ENCODE data around the gene CFHR5. TPM values are rescaled to one million over a fixed set of nuclear protein-coding genes. Genes with fewer than 3 reads are reported as not detected.

The CFHR5 gene
- total and polyA plus RNA-seq, 2 of the 13 experiments (the other 11 are each of a cell fraction or from before 2014, with no cell fraction given): not detected

DNA sequence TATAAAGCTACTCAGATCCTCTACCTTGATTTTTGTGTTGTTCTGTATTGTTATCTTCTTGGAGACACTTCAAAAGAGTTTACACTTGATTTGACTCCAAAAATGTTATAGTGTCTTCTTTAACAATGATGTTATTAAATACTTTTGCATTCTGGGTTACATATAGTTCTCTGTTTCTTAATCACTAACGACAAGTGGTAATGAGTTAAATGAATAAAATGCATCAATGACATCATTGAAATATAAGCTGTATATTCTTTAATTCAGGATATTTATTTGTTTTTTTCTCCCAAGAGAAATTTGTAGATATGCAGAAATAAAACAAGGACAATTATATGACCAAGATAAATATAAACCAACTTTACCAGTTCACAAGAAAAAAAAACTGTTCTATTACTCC, 7.2 kb upstream of the CFHR5 start:
- DNase-seq (ENCODE audit: low spot score): no peak
- H3K36me3 ChIP-seq (replicated peaks in 1 of 2; ENCODE audit: control insufficient read depth in 1 of 2, insufficient read depth in 2 of 2, low read length in 2 of 2): no peaks in the 10 kb centered on the region
- no peak for FAIRE-seq
- POLR2A ChIA-PET: no interaction called here
- no peak overlapping the region for H3K4me3 ChIP-seq (replicated peaks in 1 of 3; ENCODE audit: insufficient read depth in 1 of 3, low read depth in 2 of 3, low read length in 3 of 3)
- no peak for ATAC-seq
- H4K20me1 ChIP-seq (ENCODE audit: insufficient read depth, low read length): no peaks in the 10 kb centered on the region
- H3K27me3 ChIP-seq (ENCODE audit: control insufficient read depth in 1 of 2, insufficient read depth in 2 of 2, low read length in 2 of 2): no peaks in the 10 kb centered on the region
- no peak overlapping the region for H3K4me2 ChIP-seq (ENCODE audit: low read depth, low read length)
- H2AFZ ChIP-seq (ENCODE audit: low read length): no peak overlapping the region
- no peaks in the 10 kb centered on the region for H3K9me3 ChIP-seq (ENCODE audit: low read length)
- H3K79me2 ChIP-seq (ENCODE audit: insufficient read depth, low read length): no peaks in the 10 kb centered on the region
- intact Hi-C loops (cut with micrococcal nuclease; ENCODE audit: unreplicated experiment): no loop called here
- no peak overlapping the region for H3K9ac ChIP-seq (ENCODE audit: insufficient read depth, low read depth, low read length)
- TF ChIP-seq, protein P1, sequence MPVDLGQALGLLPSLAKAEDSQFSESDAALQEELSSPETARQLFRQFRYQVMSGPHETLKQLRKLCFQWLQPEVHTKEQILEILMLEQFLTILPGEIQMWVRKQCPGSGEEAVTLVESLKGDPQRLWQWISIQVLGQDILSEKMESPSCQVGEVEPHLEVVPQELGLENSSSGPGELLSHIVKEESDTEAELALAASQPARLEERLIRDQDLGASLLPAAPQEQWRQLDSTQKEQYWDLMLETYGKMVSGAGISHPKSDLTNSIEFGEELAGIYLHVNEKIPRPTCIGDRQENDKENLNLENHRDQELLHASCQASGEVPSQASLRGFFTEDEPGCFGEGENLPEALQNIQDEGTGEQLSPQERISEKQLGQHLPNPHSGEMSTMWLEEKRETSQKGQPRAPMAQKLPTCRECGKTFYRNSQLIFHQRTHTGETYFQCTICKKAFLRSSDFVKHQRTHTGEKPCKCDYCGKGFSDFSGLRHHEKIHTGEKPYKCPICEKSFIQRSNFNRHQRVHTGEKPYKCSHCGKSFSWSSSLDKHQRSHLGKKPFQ (CRISPR knock-in tag; IDR thresholded peaks at IDR 0.05; ENCODE audit: insufficient replicate concordance): no peak
- TF ChIP-seq ATF7 (IDR thresholded peaks at IDR 0.05) (peak; percentile 60; the same call in 1 of the 2 replicates), ATF7 (CRISPR knock-in tag; IDR thresholded peaks at IDR 0.05) (no peak)
- H3K27ac ChIP-seq (ENCODE audit: extremely low read length, insufficient read depth, low read length): no peak overlapping the region
- in situ Hi-C loops (cut with HindIII; ENCODE audit: extremely low pct_ligation_motif_present, low pct_unique_long_range_greater_than_20kb): no loop called here
- WGBS (ENCODE audit: low lambda C conversion rate): 0% methylated on average over 1 of the region's 1 CpG
- no peaks in the 10 kb centered on the region for H3K4me1 ChIP-seq (ENCODE audit: insufficient read depth, low read length)
- no TSS peak for BruUV-seq (replicated peaks)
- CTCF ChIA-PET (ENCODE audit: low intra/inter-chr PET ratio, low total read pairs): no interaction called here

DNA sequence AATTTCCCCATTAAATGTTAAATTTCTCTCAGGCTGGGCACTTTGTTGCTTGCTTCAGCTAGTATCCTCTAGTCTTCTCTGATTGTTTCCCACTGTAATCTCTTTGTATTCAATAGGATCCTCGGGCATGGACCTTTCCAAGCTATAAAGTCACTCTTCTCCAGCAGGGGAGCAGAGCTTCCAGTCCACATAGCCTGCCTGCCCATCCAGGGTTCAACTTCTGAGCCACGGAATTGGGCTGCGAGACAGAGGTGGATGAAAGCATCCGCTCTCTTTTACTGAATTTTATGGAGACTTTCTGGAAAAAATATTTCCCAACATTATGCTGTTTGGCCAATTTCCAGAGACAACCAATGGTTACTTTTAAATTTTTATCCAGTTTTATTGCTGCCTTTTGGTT, 1.1 kb upstream of the CFHR5 start:
- no peak for DNase-seq (ENCODE audit: low spot score)
- Histone ChIP-seq H3K4me3 (replicated peaks in 1 of 3; ENCODE audit: insufficient read depth in 1 of 3, low read depth in 2 of 3, low read length in 3 of 3) (no peak overlapping the region), H2AFZ (ENCODE audit: low read length) (no peak overlapping the region), H3K4me1 (ENCODE audit: insufficient read depth, low read length) (0 out of 2 replicates have a peak, but pooled peaks cover 6% of the 10 kb centered on the region), H3K27me3 (ENCODE audit: control insufficient read depth in 1 of 2, insufficient read depth in 2 of 2, low read length in 2 of 2) (no peaks in the 10 kb centered on the region), H4K20me1 (ENCODE audit: insufficient read depth, low read length) (no peaks in the 10 kb centered on the region), H3K36me3 (replicated peaks in 1 of 2; ENCODE audit: control insufficient read depth in 1 of 2, insufficient read depth in 2 of 2, low read length in 2 of 2) (no peaks in the 10 kb centered on the region), H3K79me2 (ENCODE audit: insufficient read depth, low read length) (no peaks in the 10 kb centered on the region), H3K9me3 (ENCODE audit: low read length) (no peaks in the 10 kb centered on the region), H3K9ac (ENCODE audit: insufficient read depth, low read depth, low read length) (no peak overlapping the region), H3K27ac (ENCODE audit: extremely low read length, insufficient read depth, low read length) (no peak overlapping the region), H3K4me2 (ENCODE audit: low read depth, low read length) (no peak overlapping the region)
- TF ChIP-seq RARG (CRISPR knock-in tag; IDR thresholded peaks at IDR 0.05; ENCODE audit: low read depth): no peak
- no peak for TF ChIP-seq ZNF335 (CRISPR knock-in tag; IDR thresholded peaks at IDR 0.05)
- TF ChIP-seq PHF8 (CRISPR knock-in tag; IDR thresholded peaks at IDR 0.05): no peak
- TF ChIP-seq, protein P2, sequence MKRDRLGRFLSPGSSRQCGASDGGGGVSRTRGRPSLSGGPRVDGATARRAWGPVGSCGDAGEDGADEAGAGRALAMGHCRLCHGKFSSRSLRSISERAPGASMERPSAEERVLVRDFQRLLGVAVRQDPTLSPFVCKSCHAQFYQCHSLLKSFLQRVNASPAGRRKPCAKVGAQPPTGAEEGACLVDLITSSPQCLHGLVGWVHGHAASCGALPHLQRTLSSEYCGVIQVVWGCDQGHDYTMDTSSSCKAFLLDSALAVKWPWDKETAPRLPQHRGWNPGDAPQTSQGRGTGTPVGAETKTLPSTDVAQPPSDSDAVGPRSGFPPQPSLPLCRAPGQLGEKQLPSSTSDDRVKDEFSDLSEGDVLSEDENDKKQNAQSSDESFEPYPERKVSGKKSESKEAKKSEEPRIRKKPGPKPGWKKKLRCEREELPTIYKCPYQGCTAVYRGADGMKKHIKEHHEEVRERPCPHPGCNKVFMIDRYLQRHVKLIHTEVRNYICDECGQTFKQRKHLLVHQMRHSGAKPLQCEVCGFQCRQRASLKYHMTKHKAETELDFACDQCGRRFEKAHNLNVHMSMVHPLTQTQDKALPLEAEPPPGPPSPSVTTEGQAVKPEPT (CRISPR knock-in tag; IDR thresholded peaks at IDR 0.05; ENCODE audit: low read depth): no peak
- no peak for TF ChIP-seq CAMTA2 (CRISPR knock-in tag; IDR thresholded peaks at IDR 0.05; ENCODE audit: borderline replicate concordance)
- TF ChIP-seq ZFP62 (CRISPR knock-in tag; IDR thresholded peaks at IDR 0.05): no peak
- TF ChIP-seq KMT2A (CRISPR knock-in tag; IDR thresholded peaks at IDR 0.05): no peak
- TF ChIP-seq NKX3-1 (CRISPR knock-in tag; IDR thresholded peaks at IDR 0.05): no peak
- TF ChIP-seq, protein P3, sequence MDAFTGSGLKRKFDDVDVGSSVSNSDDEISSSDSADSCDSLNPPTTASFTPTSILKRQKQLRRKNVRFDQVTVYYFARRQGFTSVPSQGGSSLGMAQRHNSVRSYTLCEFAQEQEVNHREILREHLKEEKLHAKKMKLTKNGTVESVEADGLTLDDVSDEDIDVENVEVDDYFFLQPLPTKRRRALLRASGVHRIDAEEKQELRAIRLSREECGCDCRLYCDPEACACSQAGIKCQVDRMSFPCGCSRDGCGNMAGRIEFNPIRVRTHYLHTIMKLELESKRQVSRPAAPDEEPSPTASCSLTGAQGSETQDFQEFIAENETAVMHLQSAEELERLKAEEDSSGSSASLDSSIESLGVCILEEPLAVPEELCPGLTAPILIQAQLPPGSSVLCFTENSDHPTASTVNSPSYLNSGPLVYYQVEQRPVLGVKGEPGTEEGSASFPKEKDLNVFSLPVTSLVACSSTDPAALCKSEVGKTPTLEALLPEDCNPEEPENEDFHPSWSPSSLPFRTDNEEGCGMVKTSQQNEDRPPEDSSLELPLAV (CRISPR knock-in tag; conservative IDR thresholded peaks at IDR 0.05; ENCODE audit: low read depth): no peak
- TF ChIP-seq NCOA2 (CRISPR knock-in tag; IDR thresholded peaks at IDR 0.05): no peak
- no peak for TF ChIP-seq HOXA9 (CRISPR knock-in tag; IDR thresholded peaks at IDR 0.05; ENCODE audit: borderline replicate concordance)
- no peak for TF ChIP-seq ZNF446 (CRISPR knock-in tag; IDR thresholded peaks at IDR 0.05)
- in situ Hi-C loops (cut with HindIII; ENCODE audit: extremely low pct_ligation_motif_present, low pct_unique_long_range_greater_than_20kb) (no loop called here), intact Hi-C loops (cut with micrococcal nuclease; ENCODE audit: unreplicated experiment) (no loop called here)
- no peak for ATAC-seq
- CTCF ChIA-PET (ENCODE audit: low intra/inter-chr PET ratio, low total read pairs): no interaction called here
- no peak for FAIRE-seq
- no TSS peak for BruUV-seq (replicated peaks)
- POLR2A ChIA-PET: no interaction called here
- WGBS (ENCODE audit: low lambda C conversion rate): 72% methylated on average over 4 of the region's 4 CpGs

All from HepG2 (cell line).